GM15510 (cell line): Measurements from ENCODE around the gene TNFAIP3.

Source experiments
- POLR2A ChIP-seq: IDR thresholded peaks from 3 replicates; pipeline ENCODE4 v1.6.1; 2011; ENCODE audit warnings: borderline replicate concordance; ENCODE audit not compliant: insufficient read length; ENCODE audit errors: extremely low read depth

The TNFAIP3 gene

DNA sequence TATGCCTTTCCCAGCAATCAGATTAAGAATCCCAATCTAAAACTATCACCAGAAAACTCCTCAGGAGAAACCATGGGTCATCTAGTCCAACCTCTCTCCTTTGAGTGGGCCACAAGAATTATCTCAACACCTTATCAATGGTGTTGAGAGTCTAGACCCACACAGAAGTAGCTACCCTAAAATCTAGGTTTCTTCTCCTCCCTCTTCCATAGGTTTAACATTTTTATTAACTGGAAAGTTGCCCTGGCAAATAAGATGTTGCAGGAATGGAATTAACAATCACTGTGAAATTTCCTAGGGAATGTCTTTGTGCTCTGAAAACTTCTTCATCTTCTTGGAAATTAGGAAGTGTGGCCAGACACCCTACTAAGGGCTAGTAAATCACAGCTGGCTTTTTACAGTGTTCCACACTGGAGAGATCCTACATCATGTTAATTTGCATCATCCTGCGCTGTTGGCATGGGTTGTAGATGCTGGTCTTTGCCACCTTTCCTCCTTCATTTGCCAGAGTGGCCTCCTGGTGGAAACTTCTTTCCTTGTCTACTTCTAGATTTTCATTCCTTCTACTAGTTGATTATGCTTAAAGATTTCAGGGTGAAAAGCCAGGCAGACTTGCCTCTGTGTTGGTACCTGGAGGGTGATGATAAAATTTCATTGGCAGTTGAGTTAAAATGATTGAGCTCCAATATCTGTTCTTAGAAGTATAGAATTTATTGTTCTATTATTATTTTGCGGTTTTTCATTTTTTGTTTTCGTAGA, 2.7 kb downstream of the TNFAIP3 start:
- TF ChIP-seq POLR2A = no peak

DNA sequence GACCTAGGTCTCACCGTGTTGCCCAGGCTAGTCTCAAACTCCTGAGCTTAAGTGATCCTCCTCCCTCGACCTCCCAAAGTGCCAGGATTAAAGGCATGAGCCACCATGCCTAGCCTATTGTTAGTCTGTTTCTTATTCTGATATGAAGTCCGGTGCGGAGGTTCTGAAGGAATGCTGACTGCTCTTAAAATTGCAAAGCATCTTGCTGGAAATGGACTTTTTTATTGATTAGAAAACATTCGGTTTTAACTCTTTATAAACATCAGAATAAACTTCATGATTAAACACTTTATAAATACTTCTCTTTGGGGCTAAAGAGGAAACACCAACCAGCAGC, 3.2 kb downstream of the TNFAIP3 start:
- TF ChIP-seq POLR2A = no peak

GRCh38 chr6:137870744-137871247, 3.7 kb downstream of the TNFAIP3 start:
- peak; percentile 54 for TF ChIP-seq POLR2A

DNA sequence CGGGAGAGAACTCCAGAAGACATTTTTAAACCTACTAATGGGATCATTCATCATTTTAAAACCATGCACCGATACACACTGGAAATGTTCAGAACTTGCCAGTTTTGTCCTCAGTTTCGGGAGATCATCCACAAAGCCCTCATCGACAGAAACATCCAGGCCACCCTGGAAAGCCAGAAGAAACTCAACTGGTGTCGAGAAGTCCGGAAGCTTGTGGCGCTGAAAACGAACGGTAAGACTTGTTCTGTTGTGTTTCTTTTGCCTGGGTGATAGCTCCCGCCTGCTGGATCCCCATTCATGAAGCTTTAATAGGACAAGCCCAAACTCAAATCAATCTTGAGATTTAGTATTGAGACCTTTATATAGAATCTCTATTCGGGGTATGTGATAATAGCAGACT, 4.2 kb downstream of the TNFAIP3 start:
- TF ChIP-seq POLR2A = no peak

DNA sequence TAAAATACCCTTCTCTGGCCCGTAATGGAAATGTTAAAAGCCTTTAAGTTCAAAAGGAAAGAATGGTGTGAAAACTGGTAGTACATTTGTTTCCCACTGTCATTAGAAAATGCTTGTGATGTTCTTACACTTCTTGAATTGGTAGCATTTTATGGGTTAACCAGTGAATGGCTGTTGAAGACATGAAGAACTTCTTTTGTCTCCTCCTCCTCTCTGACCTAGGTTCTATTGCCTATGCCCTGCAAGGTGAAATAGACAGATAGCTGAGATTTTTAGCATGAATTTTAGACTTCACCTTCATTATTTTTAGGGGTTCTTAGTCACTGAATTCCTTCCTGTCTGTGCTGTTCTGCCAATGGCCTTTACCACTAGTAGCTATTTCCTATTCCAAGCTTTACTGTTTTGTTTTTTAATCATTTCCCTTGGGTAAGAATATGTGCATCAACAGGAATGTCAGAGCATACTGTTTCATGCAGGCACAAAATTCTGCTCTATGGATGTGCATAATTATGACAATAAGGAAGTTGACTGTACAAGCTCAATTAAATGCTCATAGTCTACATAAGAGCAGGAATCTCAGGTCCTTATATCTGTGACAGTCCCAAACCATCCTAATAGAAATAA, 4.9 kb downstream of the TNFAIP3 start:
- no peak for TF ChIP-seq POLR2A

DNA sequence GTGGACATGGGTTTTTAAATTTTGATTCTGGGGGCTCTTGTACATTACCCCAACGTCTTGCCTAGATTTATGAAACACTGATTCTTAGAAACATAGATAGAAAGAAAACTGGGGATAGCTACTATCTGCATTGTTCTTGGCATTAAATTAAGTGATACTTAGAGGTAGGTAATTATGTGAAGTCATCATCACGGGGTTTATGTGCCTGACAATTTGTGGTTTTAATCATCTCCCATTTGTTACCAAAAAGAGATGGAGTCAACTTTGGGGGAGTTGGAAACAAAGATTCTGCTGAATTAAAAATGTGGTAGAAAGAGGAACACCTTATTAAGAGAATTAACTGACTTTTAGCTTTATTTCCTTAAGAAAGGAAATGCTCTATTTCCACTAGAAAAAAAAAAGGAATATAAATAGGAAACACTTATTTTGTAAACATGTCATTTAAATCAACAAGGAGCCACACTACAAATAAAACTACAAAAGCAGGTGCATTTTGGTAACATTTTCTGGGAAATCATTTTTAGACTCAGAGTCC, 5.6 kb downstream of the TNFAIP3 start:
- no peak for TF ChIP-seq POLR2A

GRCh38 chr6:137873273-137873762, 6.3 kb downstream of the TNFAIP3 start:
- TF ChIP-seq POLR2A = no peak

GRCh38 chr6:137874204-137875057, 7.4 kb downstream of the TNFAIP3 start:
- no peak for TF ChIP-seq POLR2A

DNA sequence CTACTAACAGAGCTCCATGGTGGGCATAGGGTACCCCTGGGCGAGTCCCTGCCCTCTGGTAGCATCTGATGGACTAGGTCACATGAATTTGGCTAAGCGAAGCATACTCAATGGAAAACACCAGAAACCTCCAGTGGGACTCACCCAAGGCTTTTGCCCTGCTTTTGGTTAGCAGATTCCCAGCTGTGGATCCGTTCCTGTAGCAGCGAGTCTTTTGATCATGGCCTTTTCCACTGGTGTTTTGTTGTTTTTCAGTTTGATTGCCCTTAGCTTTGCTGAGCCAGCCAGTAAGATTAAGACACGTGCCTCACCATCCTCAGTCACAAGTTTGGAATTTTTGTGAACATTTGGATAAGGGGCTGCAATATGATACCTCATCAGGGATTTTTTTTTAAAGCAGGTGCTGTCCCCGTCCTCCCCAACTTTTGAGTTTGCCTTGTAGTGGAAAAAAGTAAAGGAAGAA, 8.0 kb downstream of the TNFAIP3 start:
- peak; percentile 13 for TF ChIP-seq POLR2A

DNA sequence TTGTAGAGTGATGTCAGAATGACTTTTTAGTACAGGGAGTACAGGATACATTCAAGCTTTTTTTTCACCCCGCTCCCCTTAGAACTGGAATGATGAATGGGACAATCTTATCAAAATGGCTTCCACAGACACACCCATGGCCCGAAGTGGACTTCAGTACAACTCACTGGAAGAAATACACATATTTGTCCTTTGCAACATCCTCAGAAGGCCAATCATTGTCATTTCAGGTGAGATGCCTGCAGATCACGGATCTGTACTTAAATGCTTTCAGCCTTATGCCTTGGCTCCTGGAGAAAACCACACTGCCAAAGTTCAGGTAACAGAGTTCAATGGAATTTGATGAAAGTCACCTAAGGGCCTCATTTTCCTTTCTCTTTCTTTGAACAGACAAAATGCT, 8.5 kb downstream of the TNFAIP3 start:
- TF ChIP-seq POLR2A = no peak

- no peak for TF ChIP-seq POLR2A
Measured at GRCh38 chr6:137876547-137876946, 9.5 kb downstream of the TNFAIP3 start.

DNA sequence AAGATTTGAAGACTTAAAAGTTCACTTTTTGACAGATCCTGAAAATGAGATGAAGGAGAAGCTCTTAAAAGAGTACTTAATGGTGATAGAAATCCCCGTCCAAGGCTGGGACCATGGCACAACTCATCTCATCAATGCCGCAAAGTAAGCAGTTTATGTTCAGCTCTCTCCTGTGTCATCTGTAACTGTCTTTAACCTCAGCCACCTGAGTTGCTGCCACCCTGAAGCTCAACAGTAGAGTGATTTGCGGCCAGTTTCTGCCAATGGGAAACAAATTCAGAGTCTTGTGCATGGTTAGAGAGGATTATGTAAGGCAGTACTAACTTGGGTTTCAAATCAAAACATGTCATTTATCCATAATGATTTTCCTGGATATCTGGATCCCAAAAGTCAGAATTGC, 10.1 kb downstream of the TNFAIP3 start:
- no peak for TF ChIP-seq POLR2A

GRCh38 chr6:137877606-137878005, 10.5 kb downstream of the TNFAIP3 start:
- no peak for TF ChIP-seq POLR2A

DNA sequence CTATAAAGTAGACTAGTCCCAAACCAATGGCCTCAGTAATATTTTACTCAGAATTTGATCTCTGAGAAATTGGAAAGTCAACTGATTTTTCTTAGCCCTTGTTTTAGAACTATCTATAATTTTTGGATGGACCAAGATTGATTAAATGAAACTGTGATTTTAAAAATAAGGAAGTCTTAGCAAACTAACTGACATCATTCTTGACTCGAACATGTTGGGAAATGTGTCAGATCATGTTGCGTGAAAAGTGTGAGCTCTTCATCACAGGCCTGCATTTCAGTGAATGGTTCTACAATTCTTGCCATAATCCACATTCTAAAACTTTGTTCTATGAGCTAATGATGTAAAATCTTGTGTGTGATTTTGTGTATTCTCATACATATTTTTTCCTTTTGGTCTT, 11.0 kb downstream of the TNFAIP3 start:
- TF ChIP-seq POLR2A = no peak
